H1 (cell line): ENCODE measurements around the gene VPS26B.

Source experiments
- ATF2 ChIP-seq: IDR thresholded peaks from 2 replicates; pipeline ENCODE4 v1.6.1; 2012; ENCODE audit warnings: low read length, inconsistent platforms
- ATF3 ChIP-seq: IDR thresholded peaks from 2 replicates; pipeline ENCODE4 v1.6.1; 2011; ENCODE audit warnings: low read depth, mild to moderate bottlenecking, low read length; ENCODE audit not compliant: insufficient read depth
- BACH1 ChIP-seq: IDR thresholded peaks from 2 replicates; pipeline ENCODE4 v1.6.1; 2012; ENCODE audit warnings: low read length, improper control_type of control experiment
- CBX5 ChIP-seq: fragments of 300-800, 300-1000 bp; sonication (generic); IDR thresholded peaks from 2 replicates; pipeline ENCODE4 v1.7.1; 2016; ENCODE audit warnings: antibody characterized with exemption, low read length, low read depth
- CHD2 ChIP-seq: IDR thresholded peaks from 2 replicates; pipeline ENCODE4 v1.6.1; 2012; ENCODE audit warnings: low read length, improper control_type of control experiment
- CREB1 ChIP-seq: IDR thresholded peaks from 2 replicates; pipeline ENCODE4 v1.6.1; 2012; ENCODE audit warnings: inconsistent platforms
- CTCF ChIP-seq, 3 experiments: IDR thresholded peaks; 1 replicate in 2 of 3; 2 replicates in 1 of 3; pipeline versions ENCODE4 v1.5.1 to v1.6.1; 2011; ENCODE audit warnings: low read length in 3 of 3, mild to moderate bottlenecking in 3 of 3, inconsistent platforms in 2 of 3, low read depth in 1 of 3, moderate library complexity in 1 of 3; ENCODE audit not compliant: insufficient read depth in 1 of 3; ENCODE audit errors: control extremely low read depth in 1 of 3
- EP300 ChIP-seq, 2 experiments: IDR thresholded peaks; 1 replicate in 1 of 2; 2 replicates in 1 of 2; pipeline ENCODE4 v1.6.1; 2011 to 2012; ENCODE audit warnings: low read depth in 2 of 2, low read length in 2 of 2, mild to moderate bottlenecking in 2 of 2, borderline replicate concordance in 1 of 2, inconsistent platforms in 1 of 2, moderate library complexity in 1 of 2
- EZH2 ChIP-seq: fragments of 200-600 bp; sonication (generic); IDR thresholded peaks from 2 replicates; pipeline ENCODE4 v1.7.1; 2012; ENCODE audit warnings: low read depth, mild to moderate bottlenecking, moderate library complexity, low read length, inconsistent platforms; ENCODE audit not compliant: severe bottlenecking
- MAFK ChIP-seq: IDR thresholded peaks from 2 replicates; pipeline ENCODE4 v1.6.1; 2012; ENCODE audit warnings: low read depth, mild to moderate bottlenecking, improper control_type of control experiment, low read length
- POLR2A ChIP-seq, 2 experiments: IDR thresholded peaks; 1 replicate in 1 of 2; 2 replicates in 1 of 2; pipeline ENCODE4 v1.6.1; 2011; ENCODE audit warnings: low read depth in 2 of 2, low read length in 2 of 2, mild to moderate bottlenecking in 2 of 2; ENCODE audit errors: control extremely low read depth in 1 of 2
- TAF1 ChIP-seq: IDR thresholded peaks from 2 replicates; pipeline ENCODE4 v1.6.1; 2011; ENCODE audit warnings: mild to moderate bottlenecking, low read depth, low read length

DNA sequence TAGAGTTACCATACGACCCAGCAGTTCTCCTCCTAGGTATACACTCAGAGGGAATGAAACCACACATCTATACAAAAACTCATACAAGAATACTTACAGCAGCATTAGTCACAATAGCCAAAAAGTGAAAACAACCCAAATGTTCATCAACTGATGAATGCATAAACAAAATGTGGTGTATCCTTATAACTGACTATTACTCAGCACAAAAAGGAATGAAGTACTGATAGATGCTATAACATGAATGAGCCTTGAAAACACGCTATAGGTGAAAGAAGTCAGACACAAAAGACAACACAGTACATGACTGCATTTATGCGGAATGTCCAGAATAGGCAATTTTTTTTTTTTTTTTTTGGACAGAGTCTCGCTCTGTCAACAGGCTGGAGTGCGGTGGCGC is 23.8 kb upstream of the VPS26B start:
- TF ChIP-seq EZH2 (no peak), ATF3 (no peak), CTCF (IDR thresholded peaks at IDR 0.05; ENCODE audit: control extremely low read depth in 1 of 3, insufficient read depth in 1 of 3, low read depth in 1 of 3, low read length in 3 of 3) (no peak), MAFK (no peak), BACH1 (no peak), EP300 (IDR thresholded peaks at IDR 0.05; ENCODE audit: borderline replicate concordance in 1 of 2, low read depth in 2 of 2, low read length in 2 of 2) (no peak), TAF1 (no peak), POLR2A (IDR thresholded peaks at IDR 0.05; ENCODE audit: control extremely low read depth in 1 of 2, low read depth in 2 of 2, low read length in 2 of 2) (no peak), CREB1 (no peak), ATF2 (no peak), CHD2 (no peak), CBX5 (no peak)
